A549 (cell line): ENCODE results near the gene COL26A1.

Experiments
- CTCF ChIP-seq: fragments of >200 bp; sonication (Bioruptor Twin); formaldehyde crosslinking; IDR thresholded peaks from 3 replicates; pipeline ENCODE4 v1.5.1; 2016
- EP300 ChIP-seq, 2 experiments: fragments of >200 bp; sonication (Bioruptor Twin); formaldehyde crosslinking; IDR thresholded peaks; 2 replicates in 1 of 2; 3 replicates in 1 of 2; pipeline ENCODE4 v1.6.1; 2016 to 2017
- FOSL2 ChIP-seq, 2 experiments: fragments of 450-650 bp in 1 of 2; fragments of >200 bp in 1 of 2; sonication (Bioruptor Twin) in 1 of 2; formaldehyde crosslinking; IDR thresholded peaks; 2 replicates each; pipeline versions ENCODE4 v1.5.0 to v1.6.1; 2016 to 2020; ENCODE audit warnings: mild to moderate bottlenecking in 1 of 2, moderate library complexity in 1 of 2
- PHF8 ChIP-seq: fragments of 200-600 bp; sonication (generic); IDR thresholded peaks from 2 replicates; pipeline ENCODE4 v1.6.1; 2016; ENCODE audit warnings: low read depth, mild to moderate bottlenecking, antibody characterized with exemption, moderate library complexity, borderline replicate concordance
- SMC3 ChIP-seq: fragments of >200 bp; sonication (Bioruptor Twin); formaldehyde crosslinking; IDR thresholded peaks from 3 replicates; pipeline ENCODE4 v1.6.1; 2018; ENCODE audit warnings: inconsistent platforms

GRCh38 chr7:101518336-101518735 is 155.7 kb downstream of the COL26A1 start:
- TF ChIP-seq SMC3, result no peak
- no peak for TF ChIP-seq PHF8
- TF ChIP-seq CTCF, result no peak
- no peak for TF ChIP-seq EP300 (IDR thresholded peaks at IDR 0.05)
- TF ChIP-seq FOSL2 (IDR thresholded peaks at IDR 0.05), result no peak
- TF ChIP-seq FOSL2 (CRISPR knock-in tag; IDR thresholded peaks at IDR 0.05), result no peak
